ENCODE measurements around the gene S1PR3.

DNA sequence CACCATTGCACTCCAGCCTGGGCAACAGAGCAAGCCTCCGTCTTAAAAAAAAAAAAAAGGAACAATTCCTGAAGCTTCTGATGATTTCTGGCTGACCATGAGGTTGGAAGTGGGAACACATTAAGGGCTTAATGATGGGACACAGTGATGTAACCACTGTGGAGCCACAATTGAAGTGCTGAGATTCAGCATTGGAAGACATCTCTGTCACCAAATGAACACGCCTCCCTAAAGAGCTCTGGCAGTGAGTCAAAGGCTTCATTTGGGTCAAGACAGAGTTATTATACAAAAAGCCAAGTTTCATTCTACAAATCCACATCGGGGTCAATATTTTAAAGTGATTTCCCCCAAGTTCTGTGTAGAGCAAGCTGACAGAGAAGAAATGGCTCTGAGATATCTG lies 4.5 kb upstream of the S1PR3 start:
- no peak for TF ChIP-seq POLR2AphosphoS2 (IDR thresholded peaks at IDR 0.05; ENCODE audit: low read length)
- no peak for TF ChIP-seq GATAD2B (IDR thresholded peaks at IDR 0.05; ENCODE audit: borderline replicate concordance)
- TF ChIP-seq HCFC1 (IDR thresholded peaks at IDR 0.05; ENCODE audit: low read depth, low read length): no peak
- TF ChIP-seq GABPA (tag; conservative IDR thresholded peaks at IDR 0.05; ENCODE audit: low read depth): no peak
- TF ChIP-seq MAX (CRISPR knock-in tag; IDR thresholded peaks at IDR 0.05): no peak
